ENCODE results near the gene IGLL1. TPM values are rescaled to one million over a fixed set of nuclear protein-coding genes. Genes with fewer than 3 reads are reported as not detected.

The IGLL1 gene
- total and polyA plus RNA-seq, 10 donors: 0.26 TPM; not detected in 9

DNA sequence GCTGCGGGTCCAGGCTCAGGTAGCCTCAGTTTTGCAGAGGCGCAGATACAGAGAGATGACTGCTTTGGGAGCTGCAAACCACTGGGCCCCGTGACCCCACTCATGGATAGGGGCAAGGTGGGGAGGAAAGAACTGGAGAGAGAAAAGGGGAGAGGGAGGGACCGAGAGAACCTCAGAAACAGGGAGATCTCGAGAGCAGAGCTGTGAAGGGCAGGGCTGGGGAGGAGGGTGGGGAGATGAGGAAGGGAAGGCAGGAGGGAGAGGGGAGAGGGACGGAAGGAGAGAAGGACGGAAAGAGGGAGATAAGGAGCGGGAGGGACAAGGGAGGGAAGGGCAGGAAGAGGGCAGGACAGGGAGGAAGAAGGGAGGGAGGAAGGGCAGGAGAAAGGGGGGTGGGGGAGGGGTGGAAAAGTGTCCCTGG, 46.3 kb downstream of the IGLL1 start:
- WGBS, 5 donors: 48 to 65% (median 61%) methylated on average over 8 of the region's 8 CpGs
- Histone ChIP-seq H3K27ac (peak overlapping the region in 4 of 8 donors; percentile 31 to 62 (median 48)), H3K4me3 (no peak overlapping the region), H3K27me3 (replicated peaks in 1 of 7) (peaks cover 0 to 7% (median 0%) of the 10 kb centered on the region in 7 donors), H3K9me3 (no peaks in the 10 kb centered on the region), H3K36me3 (no peaks in the 10 kb centered on the region), H3K4me1 (peaks cover 0 to 48% (median 23%) of the 10 kb centered on the region in 6 donors)
- intact Hi-C loops (cut with DNase I; ENCODE audit: low total_unique reads): loop anchor here (10.0 kb wide), 1 partner anchor 129 kb away; no protein-coding TSS in a partner anchor
- DNase-seq: peak; percentile 54
- TF ChIP-seq POLR2AphosphoS5 (IDR thresholded peaks at IDR 0.05) (no peak), CTCF (IDR thresholded peaks at IDR 0.05 in 8 of 11, conservative IDR thresholded peaks at IDR 0.05 in 3 of 11) (no peak), POLR2A (IDR thresholded peaks at IDR 0.05) (no peak)

DNA sequence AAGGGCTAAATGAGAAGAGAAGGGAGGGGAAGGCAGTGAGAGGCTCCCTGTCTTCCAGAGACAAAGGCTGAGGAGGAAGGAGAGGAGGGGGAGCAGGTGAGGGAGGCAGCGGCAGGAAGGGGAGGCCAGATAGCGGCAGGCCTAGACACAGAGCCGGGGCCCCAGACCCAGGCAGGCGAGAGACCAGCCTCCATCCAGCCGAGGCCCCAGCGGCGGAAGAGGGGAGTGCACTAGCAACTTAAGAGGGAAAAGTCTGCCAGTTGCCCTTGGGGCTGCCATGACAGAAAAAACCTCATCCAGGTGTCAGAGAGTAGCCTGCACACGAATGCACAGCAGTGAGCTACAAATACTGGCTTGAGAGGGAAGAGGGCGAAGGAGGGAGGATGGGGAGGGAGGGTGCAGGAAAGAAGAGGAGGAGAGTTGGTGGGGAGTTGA, 46.7 kb downstream of the IGLL1 start:
- peaks cover 0 to 44% (median 20%) of the 10 kb centered on the region in 6 donors for H3K4me1 ChIP-seq
- intact Hi-C loops (cut with DNase I; ENCODE audit: low total_unique reads): loop anchor here (10.0 kb wide), 1 partner anchor 129 kb away; no protein-coding TSS in a partner anchor
- peak overlapping the region in 3 of 8 donors; percentile 15 to 61 (median 25) for H3K27ac ChIP-seq
- TF ChIP-seq CTCF (IDR thresholded peaks at IDR 0.05 in 8 of 11, conservative IDR thresholded peaks at IDR 0.05 in 3 of 11) (peak in 8 of 11 experiments; percentile 17 to 48 (median 26)), POLR2A (IDR thresholded peaks at IDR 0.05) (no peak), POLR2AphosphoS5 (IDR thresholded peaks at IDR 0.05) (no peak)
- no peak overlapping the region for H3K4me3 ChIP-seq
- peak; percentile 74 for DNase-seq
- H3K27me3 ChIP-seq (replicated peaks in 1 of 7): peaks cover 0 to 7% (median 0%) of the 10 kb centered on the region in 7 donors
- H3K36me3 ChIP-seq: no peaks in the 10 kb centered on the region
- 27 to 37% (median 35%) methylated on average over 9 of the region's 9 CpGs for WGBS, 5 donors
- H3K9me3 ChIP-seq: no peaks in the 10 kb centered on the region

- WGBS, 5 donors: 72 to 89% (median 83%) methylated on average over 5 of the region's 5 CpGs
- H3K27me3 ChIP-seq (replicated peaks in 1 of 7): peaks cover 0 to 7% (median 0%) of the 10 kb centered on the region in 7 donors
- H3K36me3 ChIP-seq: no peaks in the 10 kb centered on the region
- H3K9me3 ChIP-seq: no peaks in the 10 kb centered on the region
- intact Hi-C loops (cut with DNase I; ENCODE audit: low total_unique reads): loop anchor here (10.0 kb wide), 1 partner anchor 128 kb away; no protein-coding TSS in a partner anchor
- H3K4me1 ChIP-seq: peaks cover 0 to 42% (median 18%) of the 10 kb centered on the region in 6 donors
- peak overlapping the region in 1 of 8 donors; percentile 15 for H3K27ac ChIP-seq
- peak; percentile 40 for DNase-seq
- no peak for TF ChIP-seq POLR2A (IDR thresholded peaks at IDR 0.05)
- TF ChIP-seq POLR2AphosphoS5 (IDR thresholded peaks at IDR 0.05): no peak
- no peak overlapping the region for H3K4me3 ChIP-seq
These were observed 47.4 kb downstream of the IGLL1 start for GRCh38 chr22:23532731-23533130.

GRCh38 chr22:23531966-23532705, 48.0 kb downstream of the IGLL1 start:
- H3K27me3 ChIP-seq (replicated peaks in 1 of 7): peaks cover 0 to 7% (median 0%) of the 10 kb centered on the region in 7 donors
- no peaks in the 10 kb centered on the region for H3K9me3 ChIP-seq
- intact Hi-C loops (cut with DNase I; ENCODE audit: low total_unique reads): loop anchor here (10.0 kb wide), 1 partner anchor 127 kb away; no protein-coding TSS in a partner anchor
- H3K4me1 ChIP-seq: peaks cover 0 to 39% (median 18%) of the 10 kb centered on the region in 6 donors
- WGBS, 5 donors: 79 to 89% (median 81%) methylated on average over 10 to 13 of the region's 13 CpGs
- H3K36me3 ChIP-seq: no peaks in the 10 kb centered on the region
- DNase-seq: peak; percentile 53
- TF ChIP-seq POLR2AphosphoS5 (IDR thresholded peaks at IDR 0.05) (no peak), CTCF (IDR thresholded peaks at IDR 0.05 in 8 of 11, conservative IDR thresholded peaks at IDR 0.05 in 3 of 11) (no peak), POLR2A (IDR thresholded peaks at IDR 0.05) (no peak)
- H3K27ac ChIP-seq: no peak overlapping the region
- no peak overlapping the region for H3K4me3 ChIP-seq

All from spleen (tissue), 11 donors.